HL-60 (cell line): ENCODE results near the gene HMX3.

Source experiments
- DNase-seq, 2 experiments: peaks; one replicate each; pipeline ENCODE4 v3.0.0-alpha.2; 2010 to 2020; ENCODE audit warnings: low read depth in 1 of 2, low spot score in 1 of 2
- H3K27ac ChIP-seq: fragments of 250-450 bp; sonication (Bioruptor Pico); replicated peaks from 2 replicates; pipeline ENCODE4 v1.5.1; 2020; ENCODE audit warnings: mild to moderate bottlenecking, moderate library complexity
- H3K27me3 ChIP-seq: fragments of 250-450 bp; sonication (Bioruptor Pico); 2 replicates; pipeline ENCODE4 v1.5.1; 2021; ENCODE audit warnings: mild to moderate bottlenecking, moderate library complexity; ENCODE audit not compliant: insufficient read depth, poor library complexity, severe bottlenecking
- H3K4me3 ChIP-seq: replicated peaks from 2 replicates; pipeline ENCODE4 v1.5.1; 2011; ENCODE audit warnings: mild to moderate bottlenecking, control low read depth, low read length; ENCODE audit not compliant: insufficient read depth
- CTCF ChIP-seq: IDR thresholded peaks from one replicate; pipeline ENCODE4 v1.5.1; 2011; ENCODE audit warnings: low read length, control low read depth, inconsistent platforms; ENCODE audit not compliant: insufficient read depth
- GABPA ChIP-seq: IDR thresholded peaks from 2 replicates; pipeline ENCODE4 v1.6.1; 2012; ENCODE audit warnings: low read depth
- POLR2AphosphoS5 ChIP-seq: IDR thresholded peaks from 2 replicates; pipeline ENCODE4 v1.6.1; 2012; ENCODE audit warnings: low read depth
- REST ChIP-seq: IDR thresholded peaks from 2 replicates; pipeline ENCODE4 v1.6.1; 2012; ENCODE audit warnings: low read depth; ENCODE audit not compliant: insufficient replicate concordance
- SPI1 ChIP-seq: IDR thresholded peaks from 2 replicates; pipeline ENCODE4 v1.6.1; 2012; ENCODE audit warnings: low read depth, mild to moderate bottlenecking, borderline replicate concordance

The HMX3 gene

GRCh38 chr10:123158682-123159081 is 22.9 kb downstream of the HMX3 start:
- H3K4me3 ChIP-seq = no peak overlapping the region
- no peaks in the 10 kb centered on the region for H3K27me3 ChIP-seq
- no peak overlapping the region for H3K27ac ChIP-seq
- DNase-seq = no peak
- TF ChIP-seq GABPA (no peak), CTCF (no peak), SPI1 (no peak), POLR2AphosphoS5 (no peak)

GRCh38 chr10:123160311-123160980 is 24.7 kb downstream of the HMX3 start:
- no peaks in the 10 kb centered on the region for H3K27me3 ChIP-seq
- TF ChIP-seq GABPA = no peak
- no peak for TF ChIP-seq SPI1
- TF ChIP-seq CTCF = no peak
- TF ChIP-seq REST = no peak
- no peak for TF ChIP-seq POLR2AphosphoS5
- no peak overlapping the region for H3K4me3 ChIP-seq
- DNase-seq = no peak
- no peak overlapping the region for H3K27ac ChIP-seq

- DNase-seq = no peak
- Histone ChIP-seq H3K4me3 (no peak overlapping the region), H3K27me3 (no peaks in the 10 kb centered on the region), H3K27ac (no peak overlapping the region)
- TF ChIP-seq POLR2AphosphoS5 = no peak
- TF ChIP-seq REST = no peak
- TF ChIP-seq SPI1 = no peak
- TF ChIP-seq CTCF = no peak
- no peak for TF ChIP-seq GABPA
These were observed 28.5 kb downstream of the HMX3 start for GRCh38 chr10:123164319-123164718.
